ENCODE measurements around the gene PAEP.
"Not testable (repeated sequence)": the region's sequence is repeated elsewhere in the genome, so short reads cannot be mapped to it uniquely, and the experiment has no call there.

Gene PAEP

GRCh38 chr9:135526089-135526729 is 35.3 kb upstream of the PAEP start:
- DNase-seq (ENCODE audit: low read depth in 3 of 3): no peak

- no peak for DNase-seq (ENCODE audit: low read depth in 3 of 3)
These were observed 34.6 kb upstream of the PAEP start for GRCh38 chr9:135526730-135527571.

GRCh38 chr9:135528842-135529435 is 32.6 kb upstream of the PAEP start:
- not testable (repeated sequence) for DNase-seq (ENCODE audit: low read depth in 3 of 3)

- no peak for DNase-seq (ENCODE audit: low read depth in 3 of 3)
These were observed 31.4 kb upstream of the PAEP start for GRCh38 chr9:135530146-135530545.

GRCh38 chr9:135531096-135531495 is 30.5 kb upstream of the PAEP start:
- no peak for DNase-seq (ENCODE audit: low read depth in 3 of 3)

- DNase-seq (ENCODE audit: low read depth in 3 of 3): no peak
These were observed 28.4 kb upstream of the PAEP start for GRCh38 chr9:135533113-135533512.

GRCh38 chr9:135533674-135534073 is 27.9 kb upstream of the PAEP start:
- no peak for DNase-seq (ENCODE audit: low read depth in 3 of 3)

- DNase-seq (ENCODE audit: low read depth in 3 of 3): not testable (repeated sequence)
These were observed 27.3 kb upstream of the PAEP start for GRCh38 chr9:135534192-135534711.

- not testable (repeated sequence) for DNase-seq (ENCODE audit: low read depth in 3 of 3)
These were observed 26.7 kb upstream of the PAEP start for GRCh38 chr9:135534826-135535225.

GRCh38 chr9:135535631-135536030 is 25.9 kb upstream of the PAEP start:
- DNase-seq (ENCODE audit: low read depth in 3 of 3): not testable (repeated sequence)

- DNase-seq (ENCODE audit: low read depth in 3 of 3): no peak
These were observed 25.3 kb upstream of the PAEP start for GRCh38 chr9:135536216-135536615.

- not testable (repeated sequence) for DNase-seq (ENCODE audit: low read depth in 3 of 3)
These were observed 18.2 kb upstream of the PAEP start for GRCh38 chr9:135543262-135543894.

GRCh38 chr9:135544981-135545635 is 16.4 kb upstream of the PAEP start:
- DNase-seq (ENCODE audit: low read depth in 3 of 3): no peak

GRCh38 chr9:135545646-135546176 is 15.8 kb upstream of the PAEP start, which contains the start of gene OBP2A:
TSS of gene OBP2A (plus strand) at chr9:135546126. CDS start at chr9:135546181, 55 bp downstream.
- DNase-seq (ENCODE audit: low read depth in 3 of 3): not testable (repeated sequence)

GRCh38 chr9:135546792-135547617 is 14.6 kb upstream of the PAEP start:
- not testable (repeated sequence) for DNase-seq (ENCODE audit: low read depth in 3 of 3)

GRCh38 chr9:135547756-135548736 is 13.5 kb upstream of the PAEP start:
- no peak for DNase-seq (ENCODE audit: low read depth in 3 of 3)

GRCh38 chr9:135549478-135550343 is 11.8 kb upstream of the PAEP start:
- not testable (repeated sequence) for DNase-seq (ENCODE audit: low read depth in 3 of 3)

- no peak for DNase-seq (ENCODE audit: low read depth in 3 of 3)
These were observed 11.1 kb upstream of the PAEP start for GRCh38 chr9:135550344-135550918.

Measured in stimulated activated CD4-positive, alpha-beta T cell treated with anti-CD3 and anti-CD28 coated beads, TNF-alpha, amount 100 ng/mL, for 24 hours (primary cell).